HG02571 (cell line): ENCODE results near the gene C2.
"Not testable (repeated sequence)": the region's sequence is repeated elsewhere in the genome, so short reads cannot be mapped to it uniquely, and the experiment has no call there.

Experiments
- ATAC-seq: cut with Tn5 transposase; IDR thresholded peaks from one replicate; pipeline ENCODE4 v1.9.1; 2021; ENCODE audit warnings: mild to moderate bottlenecking, moderate library complexity; ENCODE audit not compliant: unreplicated experiment

C2 gene

DNA sequence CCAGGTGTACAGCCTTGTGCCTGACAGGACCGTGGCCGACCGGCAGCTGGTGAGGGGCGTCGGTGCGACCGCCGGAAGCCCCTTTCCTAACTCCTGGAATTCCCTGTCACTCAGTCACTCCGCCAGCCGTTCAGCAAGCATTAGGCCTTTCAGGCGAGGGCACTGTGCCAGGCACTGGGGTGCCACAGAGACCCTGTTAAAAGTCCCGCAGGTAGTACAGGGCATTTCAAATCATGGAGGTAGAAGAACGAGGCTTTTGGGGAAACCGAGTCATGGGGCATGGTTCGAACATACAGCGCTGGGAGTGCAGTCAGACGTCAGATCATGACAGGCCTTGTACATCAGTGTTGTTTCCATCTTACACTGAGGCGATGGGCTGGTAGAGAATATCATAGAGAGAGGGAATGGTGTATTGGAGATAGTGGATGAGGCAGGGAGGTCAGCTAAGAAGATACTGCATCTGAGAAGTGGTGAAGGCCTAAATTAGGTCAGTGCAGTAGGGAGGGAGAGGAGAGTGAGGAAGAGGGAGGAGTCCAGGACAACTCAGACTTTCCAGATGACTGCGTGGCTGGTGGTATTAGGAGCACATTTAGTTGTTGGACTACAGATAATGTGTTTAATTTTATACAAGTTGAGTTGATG, 45.3 kb downstream of the C2 start:
- ATAC-seq = no peak

DNA sequence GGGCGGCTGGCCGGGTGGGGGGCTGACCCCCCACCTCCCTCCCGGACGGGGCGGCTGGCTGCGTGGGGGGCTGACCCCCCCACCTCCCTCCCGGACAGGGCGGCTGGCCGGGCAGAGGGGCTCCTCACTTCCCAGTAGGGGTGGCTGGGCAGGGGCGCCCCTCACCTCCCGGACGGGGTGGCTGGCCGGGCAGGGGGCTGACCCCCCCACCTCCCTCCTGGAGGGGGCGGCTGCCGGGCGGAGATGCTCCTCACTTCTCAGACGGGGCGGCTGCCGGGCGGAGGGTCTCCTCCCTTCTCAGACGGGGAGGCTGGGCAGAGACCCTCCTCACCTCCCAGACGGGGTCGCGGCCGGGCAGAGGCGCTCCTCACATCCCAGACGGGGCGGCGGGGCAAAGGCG, 48.5 kb downstream of the C2 start:
- not testable (repeated sequence) for ATAC-seq

- ATAC-seq = no peak
Measured at GRCh38 chr6:31977816-31978431, 50.4 kb downstream of the C2 start.

- no peak for ATAC-seq
Measured at GRCh38 chr6:31978831-31979230, 51.3 kb downstream of the C2 start.

- ATAC-seq = no peak
Measured at GRCh38 chr6:31979238-31979898, 51.9 kb downstream of the C2 start.

DNA sequence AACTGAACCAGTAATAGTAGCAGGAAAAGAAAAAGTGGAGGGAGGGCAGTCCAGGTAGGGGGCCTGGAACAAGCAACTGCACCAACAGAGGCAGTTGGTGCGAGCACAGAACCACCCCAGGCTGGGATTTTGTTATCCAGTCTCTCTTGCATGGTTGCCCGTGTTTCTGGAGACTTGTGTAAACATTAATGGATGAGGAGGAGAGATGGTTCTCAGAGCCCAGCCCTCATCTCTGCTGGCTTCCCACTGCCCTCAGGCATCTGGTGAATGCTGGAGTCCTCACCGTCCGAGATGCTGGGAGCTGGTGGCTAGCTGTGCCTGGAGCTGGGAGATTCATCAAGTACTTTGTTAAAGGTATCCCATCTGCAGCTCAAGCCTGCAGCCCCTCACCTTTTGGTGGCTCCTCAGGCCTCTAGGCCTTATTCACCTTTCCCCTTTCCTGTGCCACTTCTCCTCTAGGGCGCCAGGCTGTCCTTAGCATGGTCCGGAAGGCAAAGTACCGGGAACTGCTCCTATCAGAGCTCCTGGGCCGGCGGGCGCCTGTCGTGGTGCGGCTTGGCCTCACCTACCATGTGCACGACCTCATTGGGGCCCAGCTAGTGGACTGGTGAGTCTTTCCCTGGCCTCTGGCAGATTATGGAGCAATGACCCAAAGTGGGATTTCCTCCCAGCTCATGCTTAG, 52.8 kb downstream of the C2 start:
- not testable (repeated sequence) for ATAC-seq

- not testable (repeated sequence) for ATAC-seq
Measured at GRCh38 chr6:31980998-31981397, 53.5 kb downstream of the C2 start.

GRCh38 chr6:31981744-31982143, 54.2 kb downstream of the C2 start, which contains the start of gene C4A:
Gene C4A (plus strand): TSS chr6:31982057. CDS start chr6:31982108, 51 bp downstream.
- not testable (repeated sequence) for ATAC-seq

GRCh38 chr6:31989363-31989762, 61.8 kb downstream of the C2 start:
- ATAC-seq = not testable (repeated sequence)

- not testable (repeated sequence) for ATAC-seq
Measured at GRCh38 chr6:31994421-31994820, 66.9 kb downstream of the C2 start.
